AG04449 (cell line): Measurements from ENCODE around the gene MSI2.

Source experiments
- CTCF ChIA-PET: fragments of 350-600 bp; formaldehyde crosslinking; extraction: SDS; loops from one replicate; lab custom pipeline; 2021; ENCODE audit warnings: antibody characterized with exemption; lab: Yijun Ruan, JAX
- POLR2A ChIA-PET: fragments of 400-600, 350-600 bp; formaldehyde crosslinking; extraction: SDS; loops from one replicate; lab custom pipeline; 2020; ENCODE audit warnings: antibody characterized with exemption, inconsistent platforms; lab: Yijun Ruan, JAX
- DNase-seq: peaks from one replicate; pipeline ENCODE4 v3.0.0-alpha.2; 2010; ENCODE audit warnings: low read depth, low spot score
- H3K4me3 ChIP-seq: 2 replicates; pipeline ENCODE4 v1.5.1; 2011; ENCODE audit warnings: low read depth, mild to moderate bottlenecking, control low read depth, low read length
- TF ChIP-seq, protein P1 (sequence below): IDR thresholded peaks from one replicate; pipeline ENCODE4 v1.5.1; 2011; ENCODE audit warnings: mild to moderate bottlenecking, moderate library complexity, low read length, control low read depth, inconsistent platforms; ENCODE audit not compliant: insufficient read depth; ENCODE audit errors: missing control alignments

Gene MSI2

GRCh38 chr17:57582881-57583756 lies 326.8 kb downstream of the MSI2 start:
- ChIA-PET CTCF (interaction anchor here (1.4 to 4.9 kb wide), 4 partner anchors 12 to 339 kb away, joined by 4 to 40 read pairs (median 10); no protein-coding TSS in a partner anchor), POLR2A (no interaction called here)
- TF ChIP-seq, protein P1, sequence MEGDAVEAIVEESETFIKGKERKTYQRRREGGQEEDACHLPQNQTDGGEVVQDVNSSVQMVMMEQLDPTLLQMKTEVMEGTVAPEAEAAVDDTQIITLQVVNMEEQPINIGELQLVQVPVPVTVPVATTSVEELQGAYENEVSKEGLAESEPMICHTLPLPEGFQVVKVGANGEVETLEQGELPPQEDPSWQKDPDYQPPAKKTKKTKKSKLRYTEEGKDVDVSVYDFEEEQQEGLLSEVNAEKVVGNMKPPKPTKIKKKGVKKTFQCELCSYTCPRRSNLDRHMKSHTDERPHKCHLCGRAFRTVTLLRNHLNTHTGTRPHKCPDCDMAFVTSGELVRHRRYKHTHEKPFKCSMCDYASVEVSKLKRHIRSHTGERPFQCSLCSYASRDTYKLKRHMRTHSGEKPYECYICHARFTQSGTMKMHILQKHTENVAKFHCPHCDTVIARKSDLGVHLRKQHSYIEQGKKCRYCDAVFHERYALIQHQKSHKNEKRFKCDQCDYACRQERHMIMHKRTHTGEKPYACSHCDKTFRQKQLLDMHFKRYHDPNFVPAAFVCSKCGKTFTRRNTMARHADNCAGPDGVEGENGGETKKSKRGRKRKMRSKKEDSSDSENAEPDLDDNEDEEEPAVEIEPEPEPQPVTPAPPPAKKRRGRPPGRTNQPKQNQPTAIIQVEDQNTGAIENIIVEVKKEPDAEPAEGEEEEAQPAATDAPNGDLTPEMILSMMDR = no peak
- H3K4me3 ChIP-seq = no peak overlapping the region
- DNase-seq = no peak

GRCh38 chr17:57584050-57584551 lies 327.8 kb downstream of the MSI2 start:
- POLR2A ChIA-PET = no interaction called here
- TF ChIP-seq, protein P1 = no peak
- no peak overlapping the region for H3K4me3 ChIP-seq
- no peak for DNase-seq
- CTCF ChIA-PET = interaction anchor here (1.4 to 4.9 kb wide), 4 partner anchors 11 to 340 kb away, joined by 4 to 40 read pairs (median 10); no protein-coding TSS in a partner anchor

- no peak for DNase-seq
- CTCF ChIA-PET = interaction anchor here (0.8 to 4.9 kb wide), 3 partner anchors 12 to 342 kb away, joined by 3 to 40 read pairs (median 8); no protein-coding TSS in a partner anchor
- POLR2A ChIA-PET = no interaction called here
- no peak overlapping the region for H3K4me3 ChIP-seq
- TF ChIP-seq, protein P1 = no peak
These were observed 329.2 kb downstream of the MSI2 start for GRCh38 chr17:57585341-57586195.

DNA sequence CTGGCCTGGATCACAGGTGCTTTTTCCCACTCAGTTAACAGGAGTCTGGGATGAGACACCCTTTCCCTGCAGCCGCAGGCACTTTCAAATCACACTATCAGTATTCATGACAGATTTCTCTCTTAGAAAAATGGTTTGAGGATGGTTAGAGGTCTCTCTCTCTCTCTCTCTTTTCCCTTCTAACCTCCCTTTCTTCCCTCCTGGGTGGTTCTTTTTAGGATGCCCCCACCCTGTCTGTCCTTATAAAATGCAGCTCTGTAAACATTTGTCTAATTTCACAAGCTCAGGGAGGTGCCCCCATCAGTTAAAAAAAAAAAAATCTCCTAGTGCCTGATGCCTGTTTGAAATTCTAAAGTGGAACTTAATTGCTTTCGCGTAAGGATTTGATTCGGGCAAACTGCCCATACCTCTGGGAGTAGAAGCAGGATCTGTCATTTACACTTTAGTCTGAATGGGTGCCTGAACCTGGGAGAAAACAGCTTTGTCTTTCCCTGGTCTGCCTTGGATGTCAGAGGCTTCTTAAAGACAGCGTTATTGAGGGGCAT lies 329.9 kb downstream of the MSI2 start:
- CTCF ChIA-PET = interaction anchor here (2.5 to 4.9 kb wide), 2 partner anchors 11 to 86 kb away, joined by 8 to 40 read pairs; no protein-coding TSS in a partner anchor
- no peak overlapping the region for H3K4me3 ChIP-seq
- POLR2A ChIA-PET = no interaction called here
- TF ChIP-seq, protein P1 = no peak
- DNase-seq = no peak

DNA sequence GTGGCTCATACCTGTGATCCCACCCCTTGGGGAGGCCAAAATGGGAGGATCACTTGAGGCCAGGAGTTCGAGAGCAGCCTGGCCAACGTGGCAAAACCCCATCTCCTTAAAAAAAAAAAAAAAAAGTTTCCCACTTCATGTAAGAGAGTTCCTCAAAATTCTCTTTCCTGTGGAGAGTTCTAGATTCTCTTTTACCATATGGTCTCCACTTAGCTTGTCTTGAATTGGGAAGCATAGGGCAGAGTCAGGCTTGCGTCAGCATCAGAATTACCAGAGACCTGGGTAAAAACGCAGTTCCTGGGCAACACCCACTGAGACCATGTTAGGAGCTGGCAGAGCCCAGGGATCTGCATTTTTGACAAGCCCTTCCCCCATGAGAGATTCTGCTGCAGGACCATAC lies 330.4 kb downstream of the MSI2 start:
- TF ChIP-seq, protein P1 = no peak
- no peak overlapping the region for H3K4me3 ChIP-seq
- CTCF ChIA-PET = interaction anchor here (2.5 to 4.9 kb wide), 2 partner anchors 11 to 85 kb away, joined by 8 to 40 read pairs; no protein-coding TSS in a partner anchor
- POLR2A ChIA-PET = no interaction called here
- DNase-seq = no peak
